ENCODE measurements around the gene PNMA8A.

Gene PNMA8A

GRCh38 chr19:46427518-46428045, 43.8 kb downstream of the PNMA8A start:
- no peak for DNase-seq (ENCODE audit: low read depth)

- DNase-seq (ENCODE audit: low read depth): no peak
Observed at GRCh38 chr19:46426506-46427162, 44.7 kb downstream of the PNMA8A start.

GRCh38 chr19:46426035-46426505, 45.3 kb downstream of the PNMA8A start:
- DNase-seq (ENCODE audit: low read depth): no peak

- no peak for DNase-seq (ENCODE audit: low read depth)
Observed at GRCh38 chr19:46423188-46423587, 48.2 kb downstream of the PNMA8A start.

- no peak for DNase-seq (ENCODE audit: low read depth)
Observed at GRCh38 chr19:46422344-46422743, 49.0 kb downstream of the PNMA8A start.

- no peak for DNase-seq (ENCODE audit: low read depth)
Observed at GRCh38 chr19:46420056-46420455, 51.3 kb downstream of the PNMA8A start.
